ENCODE data around the gene CKS2.

DNA sequence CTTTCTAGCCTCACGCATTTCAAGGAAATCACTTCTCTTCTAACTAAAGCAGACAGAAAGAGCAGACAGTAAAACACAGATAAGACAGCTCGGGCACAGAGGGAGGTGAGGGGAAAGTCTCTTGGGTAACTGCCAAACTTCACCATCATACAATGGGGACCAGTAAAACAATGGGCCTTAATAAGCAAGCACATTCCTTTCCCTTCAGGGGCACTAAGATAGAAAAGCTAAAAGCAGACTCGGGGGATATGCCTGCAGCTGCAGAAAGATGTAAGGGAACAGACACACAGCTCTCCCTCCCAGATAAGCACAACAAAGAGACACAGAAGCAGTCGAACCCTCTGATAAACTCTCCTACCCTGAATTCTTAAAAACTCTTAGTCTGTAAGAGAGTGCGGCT lies 15.6 kb upstream of the CKS2 start:
- TF ChIP-seq EZH2 (IDR thresholded peaks at IDR 0.05; ENCODE audit: borderline replicate concordance, insufficient read depth, low read length, poor library complexity, severe bottlenecking): no peak
- TF ChIP-seq, protein P1, sequence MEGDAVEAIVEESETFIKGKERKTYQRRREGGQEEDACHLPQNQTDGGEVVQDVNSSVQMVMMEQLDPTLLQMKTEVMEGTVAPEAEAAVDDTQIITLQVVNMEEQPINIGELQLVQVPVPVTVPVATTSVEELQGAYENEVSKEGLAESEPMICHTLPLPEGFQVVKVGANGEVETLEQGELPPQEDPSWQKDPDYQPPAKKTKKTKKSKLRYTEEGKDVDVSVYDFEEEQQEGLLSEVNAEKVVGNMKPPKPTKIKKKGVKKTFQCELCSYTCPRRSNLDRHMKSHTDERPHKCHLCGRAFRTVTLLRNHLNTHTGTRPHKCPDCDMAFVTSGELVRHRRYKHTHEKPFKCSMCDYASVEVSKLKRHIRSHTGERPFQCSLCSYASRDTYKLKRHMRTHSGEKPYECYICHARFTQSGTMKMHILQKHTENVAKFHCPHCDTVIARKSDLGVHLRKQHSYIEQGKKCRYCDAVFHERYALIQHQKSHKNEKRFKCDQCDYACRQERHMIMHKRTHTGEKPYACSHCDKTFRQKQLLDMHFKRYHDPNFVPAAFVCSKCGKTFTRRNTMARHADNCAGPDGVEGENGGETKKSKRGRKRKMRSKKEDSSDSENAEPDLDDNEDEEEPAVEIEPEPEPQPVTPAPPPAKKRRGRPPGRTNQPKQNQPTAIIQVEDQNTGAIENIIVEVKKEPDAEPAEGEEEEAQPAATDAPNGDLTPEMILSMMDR (IDR thresholded peaks at IDR 0.05; ENCODE audit: poor library complexity, severe bottlenecking): no peak
- TF ChIP-seq, protein P2, sequence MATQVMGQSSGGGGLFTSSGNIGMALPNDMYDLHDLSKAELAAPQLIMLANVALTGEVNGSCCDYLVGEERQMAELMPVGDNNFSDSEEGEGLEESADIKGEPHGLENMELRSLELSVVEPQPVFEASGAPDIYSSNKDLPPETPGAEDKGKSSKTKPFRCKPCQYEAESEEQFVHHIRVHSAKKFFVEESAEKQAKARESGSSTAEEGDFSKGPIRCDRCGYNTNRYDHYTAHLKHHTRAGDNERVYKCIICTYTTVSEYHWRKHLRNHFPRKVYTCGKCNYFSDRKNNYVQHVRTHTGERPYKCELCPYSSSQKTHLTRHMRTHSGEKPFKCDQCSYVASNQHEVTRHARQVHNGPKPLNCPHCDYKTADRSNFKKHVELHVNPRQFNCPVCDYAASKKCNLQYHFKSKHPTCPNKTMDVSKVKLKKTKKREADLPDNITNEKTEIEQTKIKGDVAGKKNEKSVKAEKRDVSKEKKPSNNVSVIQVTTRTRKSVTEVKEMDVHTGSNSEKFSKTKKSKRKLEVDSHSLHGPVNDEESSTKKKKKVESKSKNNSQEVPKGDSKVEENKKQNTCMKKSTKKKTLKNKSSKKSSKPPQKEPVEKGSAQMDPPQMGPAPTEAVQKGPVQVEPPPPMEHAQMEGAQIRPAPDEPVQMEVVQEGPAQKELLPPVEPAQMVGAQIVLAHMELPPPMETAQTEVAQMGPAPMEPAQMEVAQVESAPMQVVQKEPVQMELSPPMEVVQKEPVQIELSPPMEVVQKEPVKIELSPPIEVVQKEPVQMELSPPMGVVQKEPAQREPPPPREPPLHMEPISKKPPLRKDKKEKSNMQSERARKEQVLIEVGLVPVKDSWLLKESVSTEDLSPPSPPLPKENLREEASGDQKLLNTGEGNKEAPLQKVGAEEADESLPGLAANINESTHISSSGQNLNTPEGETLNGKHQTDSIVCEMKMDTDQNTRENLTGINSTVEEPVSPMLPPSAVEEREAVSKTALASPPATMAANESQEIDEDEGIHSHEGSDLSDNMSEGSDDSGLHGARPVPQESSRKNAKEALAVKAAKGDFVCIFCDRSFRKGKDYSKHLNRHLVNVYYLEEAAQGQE (IDR thresholded peaks at IDR 0.05; ENCODE audit: borderline replicate concordance): no peak
